Effector memory CD8-positive, alpha-beta T cell (primary cell): ENCODE data around the gene VSIG10L2.

ENCODE experiments used
- ATAC-seq: fragments of 150-1000 bp; cut with Tn5 transposase; replicated peaks from 2 replicates; pipeline ENCODE4 v1.10.0; 2021; ENCODE audit warnings: mild to moderate bottlenecking, moderate library complexity
- DNase-seq, 3 experiments: peaks; one replicate each; pipeline ENCODE4 v3.0.0; 2021
- H3K27ac Mint-ChIP-seq, 2 donors: one replicate each; pipeline ENCODE4 v1.8.0; 2022; ENCODE audit warnings: mild to moderate bottlenecking in 2 of 2, mixed read lengths in 2 of 2, moderate library complexity in 2 of 2
- H3K27me3 Mint-ChIP-seq, 2 donors: one replicate each; pipeline ENCODE4 v1.8.0; 2022; ENCODE audit warnings: mixed read lengths in 2 of 2
- H3K36me3 Mint-ChIP-seq: one replicate; pipeline ENCODE4 v1.8.0; 2022; ENCODE audit warnings: mild to moderate bottlenecking, moderate library complexity, mixed read lengths; ENCODE audit not compliant: insufficient read depth
- H3K4me1 Mint-ChIP-seq, 2 donors: one replicate each; pipeline ENCODE4 v1.8.0; 2022; ENCODE audit warnings: low read depth in 2 of 2, mixed read lengths in 2 of 2
- H3K4me3 Mint-ChIP-seq, 2 donors: one replicate each; pipeline ENCODE4 v1.8.0; 2022; ENCODE audit warnings: mild to moderate bottlenecking in 2 of 2, mixed read lengths in 2 of 2, moderate library complexity in 2 of 2
- H3K9me3 Mint-ChIP-seq, 2 donors: one replicate each; pipeline ENCODE4 v1.8.0; 2022; ENCODE audit warnings: mixed read lengths in 2 of 2

Gene VSIG10L2

GRCh38 chr11:125954945-125955640 is 9.2 kb downstream of the VSIG10L2 start:
- ATAC-seq, result no peak
- no peaks in the 10 kb centered on the region for H3K9me3 Mint-ChIP-seq
- no peak overlapping the region for H3K27ac Mint-ChIP-seq
- peaks cover 0 to 5% of the 10 kb centered on the region in 2 donors for H3K4me1 Mint-ChIP-seq
- no peak for DNase-seq
- H3K36me3 Mint-ChIP-seq, result no peaks in the 10 kb centered on the region
- H3K4me3 Mint-ChIP-seq, result no peak overlapping the region
- H3K27me3 Mint-ChIP-seq, result peaks cover 5 to 42% of the 10 kb centered on the region in 2 donors

- H3K36me3 Mint-ChIP-seq, result no peaks in the 10 kb centered on the region
- no peak for ATAC-seq
- peaks cover 0 to 5% of the 10 kb centered on the region in 2 donors for H3K4me1 Mint-ChIP-seq
- H3K27me3 Mint-ChIP-seq, result peaks cover 5 to 34% of the 10 kb centered on the region in 2 donors
- no peak for DNase-seq
- no peak overlapping the region for H3K4me3 Mint-ChIP-seq
- no peaks in the 10 kb centered on the region for H3K9me3 Mint-ChIP-seq
- H3K27ac Mint-ChIP-seq, result no peak overlapping the region
Measured at GRCh38 chr11:125955856-125956255, 10.0 kb downstream of the VSIG10L2 start.

GRCh38 chr11:125956391-125957134 is 10.7 kb downstream of the VSIG10L2 start:
- Mint-ChIP-seq H3K27ac (no peak overlapping the region), H3K4me3 (no peak overlapping the region), H3K36me3 (no peaks in the 10 kb centered on the region), H3K4me1 (peaks cover 0 to 5% of the 10 kb centered on the region in 2 donors), H3K27me3 (peaks cover 5 to 27% of the 10 kb centered on the region in 2 donors), H3K9me3 (no peaks in the 10 kb centered on the region)
- DNase-seq, result no peak
- ATAC-seq, result no peak

- no peak overlapping the region for H3K27ac Mint-ChIP-seq
- no peaks in the 10 kb centered on the region for H3K36me3 Mint-ChIP-seq
- ATAC-seq (no peak), DNase-seq (no peak)
- peaks cover 0 to 5% of the 10 kb centered on the region in 2 donors for H3K4me1 Mint-ChIP-seq
- H3K9me3 Mint-ChIP-seq, result peaks cover 0 to 2% of the 10 kb centered on the region in 2 donors
- peaks cover 5 to 22% of the 10 kb centered on the region in 2 donors for H3K27me3 Mint-ChIP-seq
- H3K4me3 Mint-ChIP-seq, result peak overlapping the region in 1 of 2 donors; percentile 2
Measured at GRCh38 chr11:125957618-125958332, 11.9 kb downstream of the VSIG10L2 start.

GRCh38 chr11:125958872-125959400 is 13.1 kb downstream of the VSIG10L2 start:
- Mint-ChIP-seq H3K27me3 (peaks cover 5 to 22% of the 10 kb centered on the region in 2 donors), H3K9me3 (peaks cover 0 to 2% of the 10 kb centered on the region in 2 donors), H3K36me3 (no peaks in the 10 kb centered on the region), H3K27ac (no peak overlapping the region), H3K4me3 (no peak overlapping the region), H3K4me1 (peaks cover 0 to 5% of the 10 kb centered on the region in 2 donors)
- ATAC-seq, result no peak
- DNase-seq, result no peak

- H3K27ac Mint-ChIP-seq, result no peak overlapping the region
- H3K4me1 Mint-ChIP-seq, result peaks cover 0 to 5% of the 10 kb centered on the region in 2 donors
- no peak for DNase-seq
- peaks cover 0 to 2% of the 10 kb centered on the region in 2 donors for H3K9me3 Mint-ChIP-seq
- H3K36me3 Mint-ChIP-seq, result no peaks in the 10 kb centered on the region
- no peak overlapping the region for H3K4me3 Mint-ChIP-seq
- H3K27me3 Mint-ChIP-seq, result peaks cover 2 to 16% of the 10 kb centered on the region in 2 donors
- no peak for ATAC-seq
Measured at GRCh38 chr11:125959511-125959910, 13.7 kb downstream of the VSIG10L2 start.

GRCh38 chr11:125959931-125960330 is 14.1 kb downstream of the VSIG10L2 start:
- peaks cover 0 to 2% of the 10 kb centered on the region in 2 donors for H3K9me3 Mint-ChIP-seq
- H3K4me1 Mint-ChIP-seq, result peaks cover 0 to 5% of the 10 kb centered on the region in 2 donors
- H3K4me3 Mint-ChIP-seq, result no peak overlapping the region
- no peaks in the 10 kb centered on the region for H3K36me3 Mint-ChIP-seq
- DNase-seq (no peak), ATAC-seq (no peak)
- no peak overlapping the region for H3K27ac Mint-ChIP-seq
- peaks cover 0 to 12% of the 10 kb centered on the region in 2 donors for H3K27me3 Mint-ChIP-seq

GRCh38 chr11:125960771-125961170 is 14.9 kb downstream of the VSIG10L2 start:
- Mint-ChIP-seq H3K9me3 (peaks cover 0 to 2% of the 10 kb centered on the region in 2 donors), H3K4me1 (peaks cover 0 to 5% of the 10 kb centered on the region in 2 donors), H3K4me3 (no peak overlapping the region), H3K27ac (no peak overlapping the region), H3K36me3 (no peaks in the 10 kb centered on the region), H3K27me3 (peaks cover 0 to 4% of the 10 kb centered on the region in 2 donors)
- no peak for DNase-seq
- no peak for ATAC-seq

- Mint-ChIP-seq H3K36me3 (no peaks in the 10 kb centered on the region), H3K4me1 (no peaks in the 10 kb centered on the region), H3K4me3 (no peak overlapping the region), H3K27me3 (peaks cover 0 to 18% of the 10 kb centered on the region in 2 donors), H3K27ac (no peak overlapping the region), H3K9me3 (no peaks in the 10 kb centered on the region)
- ATAC-seq, result no peak
- no peak for DNase-seq
Measured at GRCh38 chr11:125967515-125967914, 21.7 kb downstream of the VSIG10L2 start.

GRCh38 chr11:125968354-125968753 is 22.5 kb downstream of the VSIG10L2 start:
- ATAC-seq (no peak), DNase-seq (no peak)
- H3K4me1 Mint-ChIP-seq, result no peaks in the 10 kb centered on the region
- H3K27ac Mint-ChIP-seq, result no peak overlapping the region
- H3K27me3 Mint-ChIP-seq, result peaks cover 0 to 18% of the 10 kb centered on the region in 2 donors
- H3K9me3 Mint-ChIP-seq, result no peaks in the 10 kb centered on the region
- no peak overlapping the region for H3K4me3 Mint-ChIP-seq
- no peaks in the 10 kb centered on the region for H3K36me3 Mint-ChIP-seq

GRCh38 chr11:125971618-125972017 is 25.8 kb downstream of the VSIG10L2 start:
- H3K27ac Mint-ChIP-seq, result no peak overlapping the region
- no peaks in the 10 kb centered on the region for H3K9me3 Mint-ChIP-seq
- peaks cover 0 to 13% of the 10 kb centered on the region in 2 donors for H3K27me3 Mint-ChIP-seq
- H3K4me1 Mint-ChIP-seq, result no peaks in the 10 kb centered on the region
- ATAC-seq (no peak), DNase-seq (no peak)
- H3K36me3 Mint-ChIP-seq, result no peaks in the 10 kb centered on the region
- no peak overlapping the region for H3K4me3 Mint-ChIP-seq

GRCh38 chr11:125974284-125974683 is 28.4 kb downstream of the VSIG10L2 start:
- H3K27ac Mint-ChIP-seq, result no peak overlapping the region

GRCh38 chr11:125975634-125976033 is 29.8 kb downstream of the VSIG10L2 start:
- ATAC-seq (no peak), DNase-seq (no peak)
- no peak overlapping the region for H3K27ac Mint-ChIP-seq
- no peaks in the 10 kb centered on the region for H3K4me1 Mint-ChIP-seq
- H3K9me3 Mint-ChIP-seq, result no peaks in the 10 kb centered on the region
- no peaks in the 10 kb centered on the region for H3K36me3 Mint-ChIP-seq
- no peak overlapping the region for H3K4me3 Mint-ChIP-seq
- peaks cover 0 to 10% of the 10 kb centered on the region in 2 donors for H3K27me3 Mint-ChIP-seq

More at GRCh38 chr11:125974284-125974683, 28.4 kb downstream of the VSIG10L2 start:
- Mint-ChIP-seq H3K27me3 (peaks cover 0 to 10% of the 10 kb centered on the region in 2 donors), H3K4me1 (no peaks in the 10 kb centered on the region), H3K9me3 (no peaks in the 10 kb centered on the region), H3K4me3 (no peak overlapping the region), H3K36me3 (no peaks in the 10 kb centered on the region)
- no peak for DNase-seq
- ATAC-seq, result no peak
